Activated CD4-positive, CD25-positive, alpha-beta regulatory T cell treated with anti-CD3 and anti-CD28 coated beads, Interleukin-2, amount 50 U/mL, for 16 hours (primary cell): ENCODE data around the gene DEK.

ENCODE experiments used
- DNase-seq: peaks from one replicate; pipeline ENCODE4 v3.0.0-alpha.2; 2020; ENCODE audit warnings: low read depth, low spot score

Gene DEK

DNA sequence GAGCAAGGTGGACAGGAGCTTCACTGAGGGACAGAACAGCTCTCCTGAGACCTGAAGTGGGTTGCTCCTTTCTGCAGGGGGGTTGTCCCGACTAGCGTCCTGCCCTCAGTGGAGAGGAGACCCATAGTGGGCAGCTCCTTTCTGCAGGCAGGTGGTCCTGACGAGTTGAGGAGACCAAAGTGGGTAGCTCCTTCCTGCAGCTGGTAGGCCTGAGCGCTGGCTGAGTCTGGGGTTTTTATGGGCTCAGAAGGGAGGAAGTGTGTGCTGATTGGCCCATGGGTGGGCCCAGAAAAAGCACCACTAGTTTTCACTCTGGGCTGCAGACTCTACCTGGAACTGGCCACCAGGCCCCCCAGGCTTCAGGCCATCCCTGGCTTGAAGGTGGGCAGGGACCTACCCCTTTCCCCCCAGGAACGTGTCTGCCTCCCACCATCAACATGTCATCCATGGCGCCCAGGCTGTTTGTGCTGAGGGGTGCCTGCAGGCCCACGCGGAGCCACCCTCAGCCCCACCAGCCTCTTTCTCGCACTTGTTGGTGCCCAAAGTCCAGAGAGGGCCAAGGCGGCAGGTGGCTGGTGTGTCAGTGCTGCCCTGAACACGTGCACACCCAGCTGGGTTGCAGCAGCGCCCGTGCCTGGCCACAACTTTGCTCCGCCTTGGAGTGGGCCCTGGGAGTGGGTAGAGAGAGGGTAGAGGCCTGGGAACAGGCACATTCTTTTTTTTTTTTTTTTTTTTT, 1.6 kb upstream of the DEK start:
- DNase-seq, result no peak

DNA sequence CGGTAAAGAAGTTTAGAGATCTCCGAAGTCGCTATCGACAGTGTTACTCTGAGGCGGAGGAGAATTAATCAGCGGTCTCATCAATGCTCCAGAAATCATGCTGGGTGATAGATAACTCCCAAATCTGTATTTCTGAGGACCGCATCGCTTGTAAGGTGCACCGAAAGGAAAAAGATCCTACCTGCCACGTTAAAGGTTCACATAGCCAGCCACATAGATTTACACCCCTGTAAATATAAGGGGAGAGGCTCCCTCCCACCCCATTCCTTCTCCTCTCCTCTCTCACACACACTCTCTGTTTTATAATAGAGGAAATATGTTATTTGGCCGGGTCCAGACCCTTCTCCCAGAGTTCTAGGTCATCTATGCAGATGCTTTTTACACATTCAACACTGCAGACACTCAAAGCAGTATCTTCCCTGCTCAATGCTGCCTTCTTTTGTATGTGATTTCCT, 620 bp upstream of the DEK start:
- no peak for DNase-seq

DNA sequence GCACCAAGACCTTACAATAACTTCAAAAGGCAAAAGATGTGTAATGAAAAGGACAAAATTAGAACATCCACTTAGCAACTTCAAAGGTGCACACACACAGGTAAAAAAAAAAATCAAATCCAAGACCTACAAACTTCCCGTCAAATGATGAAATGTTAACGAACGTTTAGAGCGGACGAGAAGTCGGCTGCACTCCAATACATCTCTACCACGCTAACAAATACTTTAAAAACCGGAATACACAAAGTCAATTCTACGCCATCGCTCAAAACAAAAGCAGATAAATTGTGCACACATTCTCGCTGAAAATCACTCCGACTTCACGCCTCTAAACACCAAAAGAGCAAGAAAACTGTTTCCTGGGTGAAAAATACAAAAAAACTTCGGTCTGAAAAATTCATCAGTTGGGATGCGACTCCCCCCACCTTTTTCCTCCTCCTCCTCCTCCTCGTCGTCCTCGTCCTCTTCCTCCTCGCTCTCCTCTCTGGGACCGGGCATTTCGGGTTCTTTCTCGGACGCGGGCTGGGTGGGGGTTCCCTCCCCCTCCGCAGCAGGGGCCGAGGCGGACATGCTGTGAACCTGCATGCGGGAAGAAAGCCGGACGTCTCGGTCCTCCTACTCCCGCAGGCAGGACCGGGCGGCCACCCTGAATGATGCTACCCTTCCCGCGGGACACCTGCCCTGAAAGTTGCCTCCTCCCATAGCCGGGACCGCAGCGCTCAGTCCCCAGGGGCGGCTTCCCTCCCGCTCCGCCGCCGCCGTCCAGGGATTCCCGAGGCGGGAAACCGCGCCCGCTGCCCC, 712 bp downstream of the DEK start:
- DNase-seq, result no peak

GRCh38 chr6:18262702-18263417, 1.5 kb downstream of the DEK start:
- no peak for DNase-seq

DNA sequence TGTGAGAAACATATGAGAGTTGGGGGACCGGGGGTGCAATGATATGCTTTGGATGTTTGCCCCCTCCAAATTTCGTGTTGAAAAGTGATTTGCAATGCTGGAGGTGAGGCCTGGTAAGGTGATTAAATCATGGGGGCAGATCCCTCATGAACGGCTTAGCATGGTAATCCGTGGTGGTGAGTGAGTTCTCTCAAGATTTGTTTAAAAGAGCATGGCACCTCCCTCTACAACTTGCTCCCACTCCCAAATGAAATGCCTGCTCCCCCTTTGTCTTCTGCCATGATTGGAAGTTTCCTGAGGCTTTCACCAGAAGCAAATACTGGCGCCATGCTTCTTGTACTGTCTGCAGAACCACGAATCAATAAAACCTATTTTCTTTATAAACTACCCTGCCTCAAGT, 2.5 kb downstream of the DEK start:
- DNase-seq, result no peak

GRCh38 chr6:18260448-18261106, 3.8 kb downstream of the DEK start:
- DNase-seq, result no peak

GRCh38 chr6:18259675-18260447, 4.5 kb downstream of the DEK start:
- DNase-seq, result no peak

GRCh38 chr6:18254793-18255192, 9.5 kb downstream of the DEK start:
- DNase-seq, result no peak

- DNase-seq, result no peak
Measured at GRCh38 chr6:18253635-18254034, 10.7 kb downstream of the DEK start.

DNA sequence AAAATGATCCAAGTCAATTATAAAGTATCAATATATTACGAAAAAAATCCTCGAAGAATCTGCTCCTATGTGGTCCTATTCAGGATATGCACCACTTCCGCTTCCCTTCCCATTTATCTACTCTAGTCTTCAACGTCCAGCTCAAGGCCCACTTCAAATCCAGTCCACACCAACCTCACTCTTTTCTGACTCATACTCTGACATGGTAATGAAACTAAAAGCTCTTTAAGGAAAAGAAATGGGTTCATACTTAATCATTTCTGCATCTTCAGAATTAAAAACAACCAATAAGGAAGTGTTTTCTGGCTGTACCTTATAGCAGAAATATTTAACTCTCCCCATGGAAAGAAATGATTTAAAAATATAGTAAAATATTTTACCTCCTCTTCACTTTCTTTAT, 15.1 kb downstream of the DEK start:
- DNase-seq, result no peak

GRCh38 chr6:18248698-18249097, 15.6 kb downstream of the DEK start:
- DNase-seq, result no peak

DNA sequence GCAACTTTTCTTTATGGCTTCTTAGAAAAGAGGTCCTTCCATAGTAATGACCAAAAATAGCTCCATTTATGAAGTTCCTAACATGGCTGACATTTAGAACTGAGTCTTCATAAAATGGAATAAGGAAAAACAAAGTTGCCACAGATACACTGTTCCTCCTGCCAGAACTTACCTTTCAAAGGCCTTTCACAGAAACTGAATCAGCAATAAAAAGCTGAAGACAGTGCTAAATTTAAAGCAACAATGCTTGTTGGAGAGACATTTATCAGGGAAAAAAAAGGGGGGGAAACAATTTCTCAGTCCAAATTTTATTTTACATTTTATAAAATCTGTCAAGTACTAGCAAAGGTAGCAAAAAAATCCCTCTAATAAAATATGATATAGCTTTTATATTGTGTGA, 17.3 kb downstream of the DEK start:
- DNase-seq, result no peak

GRCh38 chr6:18246205-18246604, 18.1 kb downstream of the DEK start:
- DNase-seq, result no peak

DNA sequence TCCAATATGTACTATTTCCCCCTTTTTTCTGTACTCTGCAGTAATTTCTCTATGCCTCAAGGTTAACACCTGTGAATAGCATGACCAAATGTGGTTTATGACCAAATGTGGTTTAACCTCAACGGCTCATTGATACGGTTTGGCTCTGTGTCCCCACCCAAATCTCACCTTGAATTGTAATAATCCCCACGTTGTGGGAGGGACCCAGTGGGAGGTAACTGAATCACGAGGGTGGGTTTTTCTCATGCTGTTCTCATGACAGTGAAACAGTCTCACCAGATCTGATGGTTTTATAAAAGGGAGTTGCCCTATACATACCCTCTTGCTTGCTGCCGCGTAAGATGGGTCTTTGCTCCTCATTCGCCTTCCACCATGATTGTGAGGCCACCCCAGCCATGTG, 18.7 kb downstream of the DEK start:
- DNase-seq, result no peak

- DNase-seq, result no peak
Measured at GRCh38 chr6:18245079-18245478, 19.3 kb downstream of the DEK start.

DNA sequence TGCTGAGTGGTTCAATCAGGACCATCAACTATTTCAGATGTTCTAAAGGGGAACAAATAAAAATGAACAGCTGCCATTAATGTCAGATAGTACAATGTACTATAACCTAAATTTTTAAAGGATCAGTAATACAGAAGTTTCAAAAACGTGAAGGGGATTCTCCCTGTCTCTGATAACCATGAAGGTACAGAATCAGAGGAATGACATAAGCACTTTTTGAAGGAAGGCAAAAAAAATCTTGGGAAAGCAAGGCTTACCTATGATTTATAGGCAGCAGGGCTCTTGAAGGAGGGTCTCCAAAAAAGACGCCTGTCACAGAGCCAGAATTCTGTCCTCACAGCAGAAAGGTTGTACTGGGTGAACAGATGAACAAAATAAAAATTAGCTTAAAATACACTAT, 20.1 kb downstream of the DEK start:
- DNase-seq, result no peak

DNA sequence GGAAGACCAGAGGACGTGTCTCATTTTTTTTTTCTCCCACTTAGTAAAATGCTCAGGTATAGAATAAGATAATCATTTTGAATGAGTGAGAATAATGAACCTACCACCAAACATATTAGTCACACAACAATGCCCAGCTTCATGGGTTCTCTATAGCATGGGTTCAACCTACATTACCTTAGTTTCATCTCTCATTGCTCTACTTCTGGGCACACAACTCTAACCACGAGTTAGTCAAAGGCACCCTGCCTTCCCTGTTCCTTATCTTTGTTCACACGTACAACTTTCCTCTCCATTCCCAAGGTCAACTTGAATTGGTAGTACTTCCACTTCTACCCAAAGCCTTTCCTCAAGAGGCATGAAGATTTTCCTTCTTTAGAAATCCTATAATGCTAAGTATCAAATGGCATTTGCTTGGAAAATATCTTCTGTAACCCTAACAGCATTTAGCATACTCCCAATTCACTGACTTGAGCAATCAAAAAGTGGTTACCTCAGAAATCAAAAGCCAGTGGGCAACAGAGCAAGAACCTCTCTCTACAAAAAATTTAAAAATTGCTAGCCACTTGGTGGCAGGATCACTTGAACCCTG, 20.9 kb downstream of the DEK start:
- no peak for DNase-seq

DNA sequence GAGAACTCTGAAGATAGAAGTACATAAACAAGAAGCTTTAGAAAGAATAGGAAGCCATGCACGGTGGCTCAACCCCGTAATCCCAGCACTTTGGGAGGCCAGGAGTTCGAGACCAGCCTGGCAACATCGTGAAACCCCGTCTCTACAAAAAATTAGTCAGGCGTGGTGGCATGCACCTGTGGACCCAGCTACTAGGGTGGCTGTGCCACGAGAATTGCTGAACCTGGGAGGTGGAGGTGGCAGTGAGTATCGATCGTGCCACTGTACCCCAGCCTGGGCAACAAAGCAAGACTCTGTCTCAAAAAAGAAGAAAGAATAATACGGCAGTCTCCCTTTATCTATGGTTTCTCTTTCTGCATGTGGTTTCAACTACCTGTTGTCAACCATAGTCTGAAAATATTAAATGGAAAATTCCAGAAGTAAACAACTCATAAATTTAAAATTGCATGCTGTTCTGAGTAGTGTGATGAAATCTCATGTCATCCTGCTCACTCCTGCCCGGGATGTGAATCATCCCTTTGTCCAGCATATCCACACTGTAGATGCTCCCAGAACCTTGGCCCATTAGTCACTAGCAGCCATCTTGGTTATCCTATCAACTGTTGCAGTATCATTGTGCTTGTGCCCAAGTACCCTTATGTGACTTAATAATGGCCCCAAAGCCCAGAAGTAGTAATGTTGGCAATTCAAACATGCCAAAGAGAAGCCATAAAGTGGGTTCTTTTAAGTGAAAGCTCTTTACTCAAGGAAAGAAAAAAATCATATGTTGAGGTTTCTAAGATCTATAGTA, 22.1 kb downstream of the DEK start:
- no peak for DNase-seq

GRCh38 chr6:18241208-18242038, 22.9 kb downstream of the DEK start:
- no peak for DNase-seq
